ENCODE measurements around the gene ATP9B. TPM values are rescaled to one million over a fixed set of nuclear protein-coding genes. Genes with fewer than 3 reads are reported as not detected.
"Not testable (repeated sequence)": the region's sequence is repeated elsewhere in the genome, so short reads cannot be mapped to it uniquely, and the experiment has no call there.

ATP9B gene
- total RNA-seq, 1 donor from 2014 or later, result 45.3 TPM

- DNase-seq (ENCODE audit: low spot score, unreplicated experiment), result no peak
- H3K4me3 Mint-ChIP-seq (ENCODE audit: low read depth), result no peak overlapping the region
- no peak overlapping the region for H3K27ac Mint-ChIP-seq
- H3K9me3 Mint-ChIP-seq (ENCODE audit: low read depth), result no peaks in the 10 kb centered on the region
- H3K4me1 Mint-ChIP-seq (ENCODE audit: low read depth), result no peaks in the 10 kb centered on the region
- no peaks in the 10 kb centered on the region for H3K27me3 Mint-ChIP-seq
- TF ChIP-seq, protein P1, sequence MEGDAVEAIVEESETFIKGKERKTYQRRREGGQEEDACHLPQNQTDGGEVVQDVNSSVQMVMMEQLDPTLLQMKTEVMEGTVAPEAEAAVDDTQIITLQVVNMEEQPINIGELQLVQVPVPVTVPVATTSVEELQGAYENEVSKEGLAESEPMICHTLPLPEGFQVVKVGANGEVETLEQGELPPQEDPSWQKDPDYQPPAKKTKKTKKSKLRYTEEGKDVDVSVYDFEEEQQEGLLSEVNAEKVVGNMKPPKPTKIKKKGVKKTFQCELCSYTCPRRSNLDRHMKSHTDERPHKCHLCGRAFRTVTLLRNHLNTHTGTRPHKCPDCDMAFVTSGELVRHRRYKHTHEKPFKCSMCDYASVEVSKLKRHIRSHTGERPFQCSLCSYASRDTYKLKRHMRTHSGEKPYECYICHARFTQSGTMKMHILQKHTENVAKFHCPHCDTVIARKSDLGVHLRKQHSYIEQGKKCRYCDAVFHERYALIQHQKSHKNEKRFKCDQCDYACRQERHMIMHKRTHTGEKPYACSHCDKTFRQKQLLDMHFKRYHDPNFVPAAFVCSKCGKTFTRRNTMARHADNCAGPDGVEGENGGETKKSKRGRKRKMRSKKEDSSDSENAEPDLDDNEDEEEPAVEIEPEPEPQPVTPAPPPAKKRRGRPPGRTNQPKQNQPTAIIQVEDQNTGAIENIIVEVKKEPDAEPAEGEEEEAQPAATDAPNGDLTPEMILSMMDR (IDR thresholded peaks at IDR 0.05; ENCODE audit: unreplicated experiment), result no peak
- peaks cover 10% of the 10 kb centered on the region for H3K36me3 Mint-ChIP-seq (ENCODE audit: insufficient read depth)
Observed at GRCh38 chr18:79166702-79167101, 97.5 kb downstream of the ATP9B start.

GRCh38 chr18:79167526-79168190 lies 98.5 kb downstream of the ATP9B start:
- no peak overlapping the region for H3K4me3 Mint-ChIP-seq (ENCODE audit: low read depth)
- DNase-seq (ENCODE audit: low spot score, unreplicated experiment), result no peak
- TF ChIP-seq, protein P1 (IDR thresholded peaks at IDR 0.05; ENCODE audit: unreplicated experiment), result no peak
- H3K4me1 Mint-ChIP-seq (ENCODE audit: low read depth), result no peaks in the 10 kb centered on the region
- no peaks in the 10 kb centered on the region for H3K27me3 Mint-ChIP-seq
- H3K9me3 Mint-ChIP-seq (ENCODE audit: low read depth), result no peaks in the 10 kb centered on the region
- peaks cover 10% of the 10 kb centered on the region for H3K36me3 Mint-ChIP-seq (ENCODE audit: insufficient read depth)
- no peak overlapping the region for H3K27ac Mint-ChIP-seq

GRCh38 chr18:79169958-79170555 lies 100.9 kb downstream of the ATP9B start:
- no peak for DNase-seq (ENCODE audit: low spot score, unreplicated experiment)
- H3K27me3 Mint-ChIP-seq, result no peaks in the 10 kb centered on the region
- peaks cover 19% of the 10 kb centered on the region for H3K36me3 Mint-ChIP-seq (ENCODE audit: insufficient read depth)
- H3K27ac Mint-ChIP-seq, result peak overlapping the region; percentile 58
- H3K9me3 Mint-ChIP-seq (ENCODE audit: low read depth), result no peaks in the 10 kb centered on the region
- no peaks in the 10 kb centered on the region for H3K4me1 Mint-ChIP-seq (ENCODE audit: low read depth)
- TF ChIP-seq, protein P1 (IDR thresholded peaks at IDR 0.05; ENCODE audit: unreplicated experiment), result no peak
- no peak overlapping the region for H3K4me3 Mint-ChIP-seq (ENCODE audit: low read depth)

DNA sequence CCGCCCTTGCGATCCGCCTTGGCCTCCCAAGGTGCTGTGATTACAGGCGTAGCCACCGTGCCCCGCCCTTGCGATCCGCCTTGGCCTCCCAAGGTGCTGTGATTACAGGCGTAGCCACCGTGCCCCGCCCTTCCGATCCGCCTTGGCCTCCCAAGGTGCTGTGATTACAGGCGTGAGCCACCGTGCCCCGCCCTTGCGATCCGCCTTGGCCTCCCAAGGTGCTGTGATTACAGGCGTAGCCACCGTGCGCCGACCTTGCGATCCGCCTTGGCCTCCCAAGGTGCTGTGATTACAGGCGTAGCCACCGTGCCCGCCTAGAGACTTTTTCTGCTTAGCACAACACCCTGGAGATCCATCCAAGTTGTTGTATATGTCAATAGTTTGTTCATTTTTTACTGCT lies 103.1 kb downstream of the ATP9B start:
- not testable (repeated sequence) for H3K4me3 Mint-ChIP-seq (ENCODE audit: low read depth); H3K27me3 Mint-ChIP-seq; H3K9me3 Mint-ChIP-seq (ENCODE audit: low read depth); H3K4me1 Mint-ChIP-seq (ENCODE audit: low read depth); DNase-seq (ENCODE audit: low spot score, unreplicated experiment); H3K27ac Mint-ChIP-seq
- peaks cover 18% of the 10 kb centered on the region for H3K36me3 Mint-ChIP-seq (ENCODE audit: insufficient read depth)

DNA sequence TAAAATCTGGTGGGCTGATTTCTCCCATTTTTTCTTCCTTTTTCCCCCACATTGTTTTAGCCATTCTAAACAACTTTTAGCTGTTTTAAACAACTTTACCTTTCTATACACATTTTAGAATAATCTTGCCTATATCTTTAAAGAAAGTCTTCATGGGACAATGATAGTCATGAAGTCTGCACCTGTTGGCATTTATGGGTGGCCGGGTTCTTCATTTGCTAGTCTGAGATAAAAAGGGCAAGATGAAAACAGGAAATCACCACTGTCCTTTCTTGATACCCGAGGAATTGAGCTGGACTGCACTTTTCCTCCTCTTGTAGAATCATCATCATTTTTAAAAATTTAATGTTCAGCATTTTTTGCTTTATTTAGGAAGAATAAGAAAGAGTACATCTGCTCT lies 104.5 kb downstream of the ATP9B start:
- no peak overlapping the region for H3K4me3 Mint-ChIP-seq (ENCODE audit: low read depth)
- TF ChIP-seq, protein P1 (IDR thresholded peaks at IDR 0.05; ENCODE audit: unreplicated experiment), result no peak
- no peak for DNase-seq (ENCODE audit: low spot score, unreplicated experiment)
- no peak overlapping the region for H3K27ac Mint-ChIP-seq
- H3K4me1 Mint-ChIP-seq (ENCODE audit: low read depth), result peaks cover 2% of the 10 kb centered on the region
- no peaks in the 10 kb centered on the region for H3K27me3 Mint-ChIP-seq
- peaks cover 17% of the 10 kb centered on the region for H3K36me3 Mint-ChIP-seq (ENCODE audit: insufficient read depth)
- H3K9me3 Mint-ChIP-seq (ENCODE audit: low read depth), result no peaks in the 10 kb centered on the region

- H3K4me3 Mint-ChIP-seq (ENCODE audit: low read depth), result no peak overlapping the region
- peaks cover 2% of the 10 kb centered on the region for H3K4me1 Mint-ChIP-seq (ENCODE audit: low read depth)
- no peaks in the 10 kb centered on the region for H3K9me3 Mint-ChIP-seq (ENCODE audit: low read depth)
- no peak overlapping the region for H3K27ac Mint-ChIP-seq
- TF ChIP-seq, protein P1 (IDR thresholded peaks at IDR 0.05; ENCODE audit: unreplicated experiment), result no peak
- DNase-seq (ENCODE audit: low spot score, unreplicated experiment), result no peak
- peaks cover 12% of the 10 kb centered on the region for H3K36me3 Mint-ChIP-seq (ENCODE audit: insufficient read depth)
- no peaks in the 10 kb centered on the region for H3K27me3 Mint-ChIP-seq
Observed at GRCh38 chr18:79178113-79178531, 108.9 kb downstream of the ATP9B start.

Data from progenitor cell of endocrine pancreas (in vitro differentiated cells).